ENCODE data around the gene CCR5.

DNA sequence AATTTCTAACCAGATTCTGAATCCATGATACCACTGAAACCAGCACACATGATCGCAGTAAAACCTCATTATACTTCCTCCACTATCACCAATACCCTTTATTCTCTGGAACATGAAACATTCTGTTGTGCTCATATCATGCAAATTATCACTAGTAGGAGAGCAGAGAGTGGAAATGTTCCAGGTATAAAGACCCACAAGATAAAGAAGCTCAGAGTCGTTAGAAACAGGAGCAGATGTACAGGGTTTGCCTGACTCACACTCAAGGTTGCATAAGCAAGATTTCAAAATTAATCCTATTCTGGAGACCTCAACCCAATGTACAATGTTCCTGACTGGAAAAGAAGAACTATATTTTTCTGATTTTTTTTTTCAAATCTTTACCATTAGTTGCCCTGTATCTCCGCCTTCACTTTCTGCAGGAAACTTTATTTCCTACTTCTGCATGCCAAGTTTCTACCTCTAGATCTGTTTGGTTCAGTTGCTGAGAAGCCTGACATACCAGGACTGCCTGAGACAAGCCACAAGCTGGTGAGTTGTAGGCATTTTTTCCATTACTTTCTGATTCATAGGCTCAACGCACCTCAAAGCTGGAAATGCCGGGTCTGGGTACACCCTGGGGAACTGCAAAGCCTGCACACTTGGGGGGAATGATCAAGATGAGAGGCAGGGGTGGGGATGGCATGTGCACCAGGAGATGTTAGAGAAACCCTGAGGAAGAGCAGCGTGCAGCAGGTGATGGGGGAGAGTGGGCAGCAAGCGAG lies 16.9 kb upstream of the CCR5 start, which contains the start of gene CCR2:
- TF ChIP-seq, protein P1, sequence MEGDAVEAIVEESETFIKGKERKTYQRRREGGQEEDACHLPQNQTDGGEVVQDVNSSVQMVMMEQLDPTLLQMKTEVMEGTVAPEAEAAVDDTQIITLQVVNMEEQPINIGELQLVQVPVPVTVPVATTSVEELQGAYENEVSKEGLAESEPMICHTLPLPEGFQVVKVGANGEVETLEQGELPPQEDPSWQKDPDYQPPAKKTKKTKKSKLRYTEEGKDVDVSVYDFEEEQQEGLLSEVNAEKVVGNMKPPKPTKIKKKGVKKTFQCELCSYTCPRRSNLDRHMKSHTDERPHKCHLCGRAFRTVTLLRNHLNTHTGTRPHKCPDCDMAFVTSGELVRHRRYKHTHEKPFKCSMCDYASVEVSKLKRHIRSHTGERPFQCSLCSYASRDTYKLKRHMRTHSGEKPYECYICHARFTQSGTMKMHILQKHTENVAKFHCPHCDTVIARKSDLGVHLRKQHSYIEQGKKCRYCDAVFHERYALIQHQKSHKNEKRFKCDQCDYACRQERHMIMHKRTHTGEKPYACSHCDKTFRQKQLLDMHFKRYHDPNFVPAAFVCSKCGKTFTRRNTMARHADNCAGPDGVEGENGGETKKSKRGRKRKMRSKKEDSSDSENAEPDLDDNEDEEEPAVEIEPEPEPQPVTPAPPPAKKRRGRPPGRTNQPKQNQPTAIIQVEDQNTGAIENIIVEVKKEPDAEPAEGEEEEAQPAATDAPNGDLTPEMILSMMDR (conservative IDR thresholded peaks at IDR 0.05), result no peak
- TF ChIP-seq ZFX (IDR thresholded peaks at IDR 0.05), result no peak
